AG04450 (cell line): ENCODE measurements around the gene TEDC1. TPM values are rescaled to one million over a fixed set of nuclear protein-coding genes. Genes with fewer than 3 reads are reported as not detected.

Experiments used
- CTCF ChIA-PET: fragments of 300-600, 350-600 bp; formaldehyde crosslinking; extraction: SDS; loops from one replicate; lab custom pipeline; 2022; ENCODE audit warnings: antibody characterized with exemption, inconsistent platforms; lab: Charles Lee
- POLR2A ChIA-PET: fragments of 350-600 bp; formaldehyde crosslinking; extraction: SDS; loops from one replicate; lab custom pipeline; 2021; ENCODE audit warnings: antibody characterized with exemption, inconsistent platforms; lab: Yijun Ruan, JAX
- DNase-seq: peaks from one replicate; pipeline ENCODE4 v3.0.0-alpha.2; 2011; ENCODE audit warnings: low read depth, low spot score
- H3K27ac ChIP-seq: one replicate; pipeline ENCODE4 v1.5.1; 2012; ENCODE audit warnings: low read depth, low read length, control low read depth
- H3K27me3 ChIP-seq: one replicate; pipeline ENCODE4 v1.6.0; 2012; ENCODE audit warnings: low read length; ENCODE audit not compliant: control insufficient read depth, insufficient read depth
- H3K4me3 ChIP-seq: 2 replicates; pipeline ENCODE4 v1.5.1; 2011; ENCODE audit warnings: mild to moderate bottlenecking, low read depth, low read length, control low read depth
- H3K9me3 ChIP-seq: 2 replicates; pipeline ENCODE4 v1.5.1; 2012; ENCODE audit warnings: low read length; ENCODE audit not compliant: control insufficient read depth, insufficient read depth
- CTCF ChIP-seq: IDR thresholded peaks from 2 replicates; pipeline ENCODE4 v1.5.1; 2011; ENCODE audit warnings: low read depth, low read length, control low read depth, inconsistent platforms
- polyA plus RNA-seq: library from polyadenylated mRNA; depleted of rRNA; stranded (reverse); fragments of >200 nt; gene quantifications from 2 replicates; pipeline ENCODE4 v1.2.3, GENCODE V29; 2011

The TEDC1 gene
- polyA plus RNA-seq, 1 experiment: 1.7 TPM

GRCh38 chr14:105486163-105486973 lies 4.7 kb upstream of the TEDC1 start, which contains the start of gene CRIP1:
CRIP1 (plus strand) TSS chr14:105486886; CDS start chr14:105487260, 374 bp downstream.
- Histone ChIP-seq H3K9me3 (no peaks in the 10 kb centered on the region; the same call in 1 of the 2 replicates), H3K4me3 (no peak within 1 kb of the TSS), H3K27me3 (peaks cover 27% of the 10 kb centered on the region), H3K27ac (no peak within 1 kb of the TSS)
- no peak for TF ChIP-seq CTCF
- POLR2A ChIA-PET: no interaction called here
- no peak for DNase-seq
- CTCF ChIA-PET: interaction anchor here (0.5 kb wide), 1 partner anchor 42 kb away, joined by 3 read pairs; no protein-coding TSS in a partner anchor

DNA sequence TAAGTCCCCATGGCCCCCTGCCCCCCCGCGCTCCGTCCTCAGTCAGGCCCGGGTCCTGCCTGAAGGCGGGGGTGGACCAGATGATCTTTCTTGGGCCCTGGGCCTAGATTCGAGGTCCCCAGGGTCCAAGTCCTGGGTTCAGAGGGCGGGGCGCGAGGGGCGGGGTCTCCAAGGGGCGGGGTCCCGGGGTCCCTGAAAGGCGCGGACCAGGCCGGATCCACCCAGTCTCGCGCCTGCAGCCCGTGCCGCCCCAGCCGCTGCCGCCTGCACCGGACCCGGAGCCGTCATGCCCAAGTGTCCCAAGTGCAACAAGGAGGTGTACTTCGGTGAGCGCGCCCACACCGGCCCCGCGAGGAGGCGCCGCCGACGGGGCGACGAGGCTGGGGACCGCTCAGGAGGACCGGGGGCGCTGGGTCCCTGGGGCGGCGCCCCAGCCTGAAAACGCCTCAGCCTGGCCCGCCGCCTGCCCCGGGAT lies 4.0 kb upstream of the TEDC1 start:
- H3K27ac ChIP-seq: no peak overlapping the region
- H3K9me3 ChIP-seq: no peaks in the 10 kb centered on the region; the same call in 1 of the 2 replicates
- CTCF ChIA-PET: interaction anchor here (0.5 kb wide), 1 partner anchor 41 kb away, joined by 3 read pairs; no protein-coding TSS in a partner anchor
- POLR2A ChIA-PET: no interaction called here
- H3K4me3 ChIP-seq: no peak overlapping the region
- H3K27me3 ChIP-seq: peaks cover 27% of the 10 kb centered on the region
- no peak for TF ChIP-seq CTCF
- DNase-seq: no peak

DNA sequence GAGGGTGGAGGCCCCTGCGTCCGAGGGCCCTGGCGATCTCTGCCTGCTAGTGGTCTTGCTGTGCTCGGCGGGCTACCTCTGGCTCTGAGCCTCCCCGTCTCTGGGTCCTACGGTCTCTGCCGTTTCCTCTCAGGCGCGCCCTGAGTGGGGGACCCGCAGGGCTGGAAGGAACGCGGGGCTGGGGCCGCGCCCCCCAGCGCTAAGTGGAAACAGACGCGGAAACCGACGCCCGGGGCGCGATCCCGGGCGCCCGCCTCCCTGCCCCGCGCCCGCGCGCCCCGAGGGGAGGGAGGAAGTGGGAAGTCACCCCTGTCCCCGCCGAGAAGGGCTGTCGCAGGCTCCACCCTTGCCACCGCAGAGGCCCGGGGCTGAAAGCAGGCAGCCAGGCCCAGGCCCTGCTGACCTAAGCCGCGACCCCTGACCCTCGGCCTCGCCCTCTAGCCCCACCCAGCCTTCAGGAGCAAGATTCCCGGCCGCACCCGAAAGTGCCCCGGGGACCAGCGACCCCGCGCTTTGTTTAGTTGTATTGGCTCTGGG lies 3.5 kb upstream of the TEDC1 start:
- Histone ChIP-seq H3K9me3 (no peaks in the 10 kb centered on the region; the same call in 1 of the 2 replicates), H3K27ac (no peak overlapping the region), H3K4me3 (no peak overlapping the region), H3K27me3 (peaks cover 27% of the 10 kb centered on the region)
- ChIA-PET CTCF (interaction anchor here (0.5 kb wide), 1 partner anchor 41 kb away, joined by 3 read pairs; no protein-coding TSS in a partner anchor), POLR2A (no interaction called here)
- no peak for TF ChIP-seq CTCF
- DNase-seq: no peak

DNA sequence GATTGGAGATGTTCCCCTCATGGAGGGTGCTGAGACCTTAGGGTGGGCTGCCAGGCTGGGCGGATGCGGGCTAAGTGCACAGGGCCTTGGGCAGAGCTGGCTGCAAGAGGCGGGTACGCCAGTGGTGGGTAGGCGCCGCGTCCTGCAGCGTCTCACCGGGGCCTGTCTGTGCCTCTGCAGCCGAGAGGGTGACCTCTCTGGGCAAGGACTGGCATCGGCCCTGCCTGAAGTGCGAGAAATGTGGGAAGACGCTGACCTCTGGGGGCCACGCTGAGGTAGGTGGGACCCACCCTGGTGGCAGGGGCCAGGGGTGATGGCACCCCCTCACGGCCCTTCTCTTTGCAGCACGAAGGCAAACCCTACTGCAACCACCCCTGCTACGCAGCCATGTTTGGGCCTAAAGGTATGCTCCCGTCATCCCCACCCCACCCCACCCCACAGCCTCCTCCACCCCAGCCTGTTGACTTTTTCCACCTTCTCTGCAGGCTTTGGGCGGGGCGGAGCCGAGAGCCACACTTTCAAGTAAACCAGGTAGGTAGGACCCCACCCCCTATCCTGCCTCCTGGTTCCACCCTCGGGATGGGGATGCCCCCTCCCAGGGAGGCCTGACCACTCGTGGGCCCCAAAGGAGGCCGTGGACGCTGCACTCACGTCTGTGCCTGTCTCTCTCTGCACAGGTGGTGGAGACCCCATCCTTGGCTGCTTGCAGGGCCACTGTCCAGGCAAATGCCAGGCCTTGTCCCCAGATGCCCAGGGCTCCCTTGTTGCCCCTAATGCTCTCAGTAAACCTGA lies 2.9 kb upstream of the TEDC1 start:
- Histone ChIP-seq H3K27me3 (peaks cover 27% of the 10 kb centered on the region), H3K4me3 (no peak overlapping the region), H3K9me3 (no peaks in the 10 kb centered on the region; the same call in 1 of the 2 replicates), H3K27ac (no peak overlapping the region)
- no peak for TF ChIP-seq CTCF
- no peak for DNase-seq
- ChIA-PET POLR2A (no interaction called here), CTCF (interaction anchor here (1.1 to 3.5 kb wide), 3 partner anchors 7 to 285 kb away, joined by 5 to 52 read pairs (median 34); no protein-coding TSS in a partner anchor)
